HepG2 (cell line): Measurements from ENCODE around the gene AP1M2. TPM values are rescaled to one million over a fixed set of nuclear protein-coding genes. Genes with fewer than 3 reads are reported as not detected.

Experiments
- ATAC-seq: fragments of 200-7000 bp; cut with Tn5 transposase; 3 replicates; pipeline ENCODE4 v1.9.1; 2020; ENCODE audit warnings: mild to moderate bottlenecking, moderate library complexity
- BruUV-seq: library from RNA; stranded (reverse); fragments of 400-500 nt; replicated peaks from 2 replicates; lab custom pipeline; 2021; lab: Mats Ljungman, UMichigan
- CTCF ChIA-PET: fragments of 300-600 bp; formaldehyde crosslinking; extraction: SDS; loops from one replicate; lab custom pipeline; 2021; ENCODE audit warnings: low total read pairs, inconsistent platforms, low intra/inter-chr PET ratio; lab: Yijun Ruan, JAX
- POLR2A ChIA-PET: fragments of 350-600 bp; sonication (Branson Sonifier 250); formaldehyde crosslinking; loops from one replicate; lab custom pipeline; 2020; ENCODE audit warnings: antibody characterized with exemption, inconsistent platforms; lab: Yijun Ruan, JAX
- DNase-seq: peaks from one replicate; pipeline ENCODE4 v3.0.0-alpha.2; 2015; ENCODE audit warnings: low spot score
- FAIRE-seq: peaks from 3 replicates; lab custom pipeline; 2011; peaks lifted over from hg19 to GRCh38; lab: Jason Lieb, UNC
- H2AFZ ChIP-seq: one replicate; pipeline ENCODE4 v1.6.1; 2011; ENCODE audit warnings: low read length, inconsistent platforms
- H3K27ac ChIP-seq: fragments of 300-600 bp; 3 replicates; pipeline ENCODE4 v1.8.0; 2011; ENCODE audit warnings: mixed run types, mild to moderate bottlenecking, mixed read lengths, low read length, inconsistent platforms; ENCODE audit not compliant: insufficient read depth; ENCODE audit errors: extremely low read length
- H3K27me3 ChIP-seq, 2 experiments: fragments of 200-600 bp in 1 of 2; 2 replicates in 1 of 2; 3 replicates in 1 of 2; pipeline versions ENCODE4 v1.6.0 to v1.8.0; 2011; ENCODE audit warnings: low read length in 2 of 2, mild to moderate bottlenecking in 2 of 2, moderate library complexity in 2 of 2, inconsistent platforms in 1 of 2; ENCODE audit not compliant: insufficient read depth in 2 of 2, control insufficient read depth in 1 of 2
- H3K36me3 ChIP-seq, 2 experiments: fragments of 200-600 bp in 1 of 2; replicated peaks in 1 of 2; 2 replicates in 1 of 2; 3 replicates in 1 of 2; pipeline versions ENCODE4 v1.5.1 to v1.8.0; 2011; ENCODE audit warnings: low read length in 2 of 2, inconsistent platforms in 1 of 2; ENCODE audit not compliant: insufficient read depth in 2 of 2, control insufficient read depth in 1 of 2
- H3K4me1 ChIP-seq: 2 replicates; pipeline ENCODE4 v1.5.1; 2012; ENCODE audit warnings: low read length, inconsistent platforms; ENCODE audit not compliant: insufficient read depth
- H3K4me2 ChIP-seq: 2 replicates; pipeline ENCODE4 v1.6.0; 2011; ENCODE audit warnings: low read depth, low read length, inconsistent platforms
- H3K4me3 ChIP-seq, 3 experiments: fragments of 200-600 bp in 1 of 3; sonication (generic), shearing (Covaris generic) in 1 of 3; replicated peaks in 1 of 3; 2 replicates each; pipeline ENCODE4 v1.5.1; 2011 to 2016; ENCODE audit warnings: low read length in 3 of 3, inconsistent platforms in 2 of 3, low read depth in 2 of 3, mild to moderate bottlenecking in 2 of 3, control low read depth in 1 of 3, mixed read lengths in 1 of 3; ENCODE audit not compliant: insufficient read depth in 1 of 3
- H3K79me2 ChIP-seq: one replicate; pipeline ENCODE4 v1.6.1; 2011; ENCODE audit warnings: low read length, inconsistent platforms; ENCODE audit not compliant: insufficient read depth
- H3K9ac ChIP-seq: 2 replicates; pipeline ENCODE4 v1.6.0; 2011; ENCODE audit warnings: mild to moderate bottlenecking, low read depth, low read length, inconsistent platforms; ENCODE audit not compliant: insufficient read depth
- H3K9me3 ChIP-seq: 2 replicates; pipeline ENCODE4 v1.5.1; 2012; ENCODE audit warnings: mild to moderate bottlenecking, low read length
- H4K20me1 ChIP-seq: 2 replicates; pipeline ENCODE4 v1.6.0; 2011; ENCODE audit warnings: inconsistent platforms, mild to moderate bottlenecking, low read length, moderate library complexity; ENCODE audit not compliant: insufficient read depth
- ELF4 ChIP-seq: sonication (generic); formaldehyde crosslinking; IDR thresholded peaks from 2 replicates; pipeline ENCODE4 v1.5.0; 2020; ENCODE audit warnings: missing genetic modification reagents, mild to moderate bottlenecking, moderate library complexity, borderline replicate concordance
- FIP1L1 ChIP-seq: fragments of 200-400 bp; formaldehyde crosslinking; IDR thresholded peaks from 2 replicates; pipeline ENCODE4 v1.6.1; 2018; ENCODE audit warnings: low read depth, mild to moderate bottlenecking, low read length, moderate library complexity, borderline replicate concordance; ENCODE audit not compliant: insufficient read depth
- MTF1 ChIP-seq: sonication (generic); formaldehyde crosslinking; IDR thresholded peaks from 2 replicates; pipeline ENCODE4 v1.5.0; 2020; ENCODE audit warnings: missing genetic modification reagents
- NFE2 ChIP-seq: sonication (generic); formaldehyde crosslinking; IDR thresholded peaks from 2 replicates; pipeline ENCODE4 v1.4.0; 2020; ENCODE audit warnings: missing genetic modification reagents
- NFKB2 ChIP-seq: sonication (generic); formaldehyde crosslinking; IDR thresholded peaks from 2 replicates; pipeline ENCODE4 v1.4.0; 2020; ENCODE audit warnings: missing genetic modification reagents, borderline replicate concordance
- RCOR2 ChIP-seq: IDR thresholded peaks from 2 replicates; pipeline ENCODE4 v1.6.1; 2016; ENCODE audit warnings: missing biosample characterization, missing genetic modification reagents
- RFX5 ChIP-seq: IDR thresholded peaks from 2 replicates; pipeline ENCODE4 v1.6.1; 2011; ENCODE audit warnings: low read depth, low read length, improper control_type of control experiment
- SIX4 ChIP-seq: sonication (generic); formaldehyde crosslinking; IDR thresholded peaks from 2 replicates; pipeline ENCODE4 v1.4.0; 2020; ENCODE audit warnings: missing genetic modification reagents
- TCF12 ChIP-seq, 2 experiments: fragments of 450-650 bp in 1 of 2; sonication (generic) in 1 of 2; formaldehyde crosslinking in 1 of 2; IDR thresholded peaks; 2 replicates each; pipeline versions ENCODE4 v1.6.1 to v1.8.0; 2017 to 2022; ENCODE audit warnings: antibody characterized with exemption in 1 of 2, mild to moderate bottlenecking in 1 of 2, missing genetic modification reagents in 1 of 2, moderate library complexity in 1 of 2
- ZNF468 ChIP-seq: sonication (generic); formaldehyde crosslinking; IDR thresholded peaks from 2 replicates; pipeline ENCODE4 v1.8.0; 2022; ENCODE audit warnings: mild to moderate bottlenecking, moderate library complexity, missing genetic modification reagents
- ZNF572 ChIP-seq: sonication (generic); formaldehyde crosslinking; IDR thresholded peaks from 2 replicates; pipeline ENCODE4 v1.5.1; 2020; ENCODE audit warnings: mild to moderate bottlenecking, missing genetic modification reagents
- ZNF577 ChIP-seq: sonication (generic); formaldehyde crosslinking; IDR thresholded peaks from 2 replicates; pipeline ENCODE4 v1.4.0; 2020; ENCODE audit warnings: mild to moderate bottlenecking, low read depth, missing genetic modification reagents, borderline replicate concordance
- ZNF766 ChIP-seq: sonication (generic); formaldehyde crosslinking; IDR thresholded peaks from 2 replicates; pipeline ENCODE4 v1.5.0; 2020; ENCODE audit warnings: missing genetic modification reagents, borderline replicate concordance
- WGBS: methylation state at CpG from one replicate; pipeline ENCODE4 v1.1.6; 2017; ENCODE audit warnings: low lambda C conversion rate; 5-methylcytosine and 5-hydroxymethylcytosine counted together
- in situ Hi-C: cut with HindIII; loops from 2 replicates; pipeline ENCODE4 v1.10.0; 2017; ENCODE audit warnings: low pct_unique_long_range_greater_than_20kb; ENCODE audit not compliant: extremely low pct_ligation_motif_present
- intact Hi-C: fragments of 100-400 bp; cut with micrococcal nuclease; formaldehyde crosslinking; loops from one replicate; pipeline ENCODE4 v1.10.0; 2022; ENCODE audit not compliant: unreplicated experiment
- polyA plus RNA-seq, 8 experiments: library from polyadenylated mRNA; depleted of rRNA in 3 of 8; stranded (reverse) in 7 of 8; unstranded in 1 of 8; fragments of >200 nt; fragmentation: Illumina TruSeq in 4 of 8; extraction: Trizol in 4 of 8; gene quantifications; 2 replicates each; pipeline versions ENCODE4 v1.2.1 to v1.2.3, GENCODE V29; 2011 to 2016; ENCODE audit warnings: low read depth in 4 of 8, missing spikeins in 1 of 8, mixed read lengths in 1 of 8; ENCODE audit not compliant: insufficient read depth in 1 of 8
- total RNA-seq, 5 experiments: library from RNA; depleted of rRNA; stranded (reverse); fragments of >200 nt; fragmentation: Illumina TruSeq; extraction: Trizol; gene quantifications; 2 replicates each; pipeline ENCODE4 v1.2.3, GENCODE V29; 2016; ENCODE audit warnings: low read depth in 1 of 5
- TF ChIP-seq, protein P1 (sequence below): sonication (generic); formaldehyde crosslinking; IDR thresholded peaks from 2 replicates; pipeline ENCODE4 v1.9.0; 2022; ENCODE audit warnings: low read depth, missing genetic modification reagents
- TF ChIP-seq, protein P2 (sequence below): sonication (generic); formaldehyde crosslinking; IDR thresholded peaks from 2 replicates; pipeline ENCODE4 v1.8.0; 2022; ENCODE audit warnings: missing genetic modification reagents, low read depth, mild to moderate bottlenecking, borderline replicate concordance

The AP1M2 gene
- total and polyA plus RNA-seq, 2 of the 13 experiments (the other 11 are each of a cell fraction or from before 2014, with no cell fraction given): 6.3 to 76.8 TPM

DNA sequence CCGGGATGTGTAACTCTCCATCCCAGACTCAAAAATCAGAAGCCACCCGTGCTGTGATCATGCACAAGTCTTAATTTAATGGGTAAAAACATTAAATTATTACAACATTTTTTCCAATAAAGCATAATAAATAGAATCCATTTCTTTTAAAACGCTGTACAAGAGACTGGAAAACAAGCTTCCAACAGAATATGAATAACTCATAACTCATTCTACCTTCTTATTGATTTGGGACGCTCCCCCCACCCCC lies 20.8 kb downstream of the AP1M2 start:
- Histone ChIP-seq H3K4me2 (peak overlapping the region; percentile 84), H3K4me1 (peaks cover 41% of the 10 kb centered on the region), H3K79me2 (peaks cover 10% of the 10 kb centered on the region), H3K4me3 (peak overlapping the region; percentile 49 to 85 (median 55)), H2AFZ (no peak overlapping the region), H3K27me3 (no peaks in the 10 kb centered on the region), H4K20me1 (no peaks in the 10 kb centered on the region), H3K9ac (0 out of 2 replicates have a peak overlapping the region, but pooled peaks have one; percentile 42), H3K27ac (no peak overlapping the region), H3K36me3 (no peaks in the 10 kb centered on the region; a peak in 1 of 5 replicates), H3K9me3 (no peaks in the 10 kb centered on the region)
- no TSS peak for BruUV-seq
- ATAC-seq: no peak
- in situ Hi-C loops (no loop called here), intact Hi-C loops (no loop called here)
- CTCF ChIA-PET: no interaction called here
- TF ChIP-seq ELF4 (0 out of 2 replicates have a peak, but pooled peaks have one; percentile 7), ZNF572 (no peak)
- POLR2A ChIA-PET: interaction anchor here (1.0 to 1.6 kb wide), 2 partner anchors 10 kb away, joined by 3 to 4 read pairs; no protein-coding TSS in a partner anchor
- FAIRE-seq: no peak
- WGBS: 53% methylated on average over 4 of the region's 4 CpGs
- DNase-seq: no peak

DNA sequence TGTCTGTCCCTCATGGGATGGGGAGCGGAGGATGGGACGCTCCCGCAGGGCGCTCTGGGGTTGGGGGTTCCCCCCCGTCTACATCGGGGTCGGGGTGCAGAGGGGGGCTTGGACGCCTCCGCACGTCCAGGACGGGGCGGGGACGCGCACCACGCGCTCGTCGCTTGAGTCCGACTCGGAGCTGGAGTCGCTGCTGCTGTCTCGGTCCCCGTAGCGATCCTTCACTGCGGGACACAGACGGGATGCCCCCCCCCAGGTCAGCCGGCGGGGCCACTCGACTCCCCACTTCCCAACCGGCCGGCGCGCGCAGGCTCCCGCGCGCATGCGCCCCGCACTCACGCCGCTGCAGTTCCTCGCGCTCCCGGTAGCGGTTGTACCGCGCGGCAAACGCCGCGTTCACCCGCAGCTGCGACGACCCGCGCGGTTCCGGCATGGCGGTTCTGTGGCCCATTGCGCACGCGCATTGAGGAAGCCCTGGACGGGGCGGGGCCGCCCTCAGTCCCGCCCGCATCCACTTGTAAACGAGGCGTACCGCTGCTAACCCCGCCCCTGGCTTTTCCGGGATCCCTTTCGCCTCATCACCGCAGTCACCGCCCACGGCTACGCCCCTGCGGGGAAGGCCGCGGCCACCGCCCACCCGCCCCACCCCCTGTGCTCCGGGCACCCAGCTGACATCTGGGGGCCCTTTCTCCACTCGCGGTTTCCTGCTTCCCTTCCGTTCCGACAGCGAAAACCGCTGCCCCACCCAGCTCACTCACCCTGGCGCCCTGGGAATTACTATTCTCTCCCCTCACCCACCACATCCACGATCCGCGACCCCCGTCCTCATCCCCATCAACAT lies 21.3 kb downstream of the AP1M2 start, which contains the start of gene KRI1:
TSS of gene KRI1 (minus strand) at position 444 of the 841 bp plus-strand sequence. CDS start at position 433, 11 bp downstream.
- peaks cover 41% of the 10 kb centered on the region for H3K4me1 ChIP-seq
- H3K4me2 ChIP-seq: peak within 1 kb of the TSS; percentile 84
- H3K27ac ChIP-seq: peak within 1 kb of the TSS; percentile 80
- H3K9me3 ChIP-seq: no peaks in the 10 kb centered on the region
- H3K4me3 ChIP-seq: peak within 1 kb of the TSS; percentile 82 to 86 (median 85)
- in situ Hi-C loops: no loop called here
- BruUV-seq: TSS peak; percentile 54
- ChIA-PET POLR2A (interaction anchor here (1.0 to 1.6 kb wide), 2 partner anchors 9 to 11 kb away, joined by 3 to 4 read pairs; no protein-coding TSS in a partner anchor), CTCF (no interaction called here)
- no peaks in the 10 kb centered on the region for H3K27me3 ChIP-seq
- WGBS: 9% methylated on average over 13 of the region's 94 CpGs
- FAIRE-seq (peak; percentile 80), DNase-seq (peak; percentile 93), ATAC-seq (peak; percentile 67)
- H2AFZ ChIP-seq: no peak within 1 kb of the TSS
- peak within 1 kb of the TSS; percentile 91 for H3K9ac ChIP-seq
- no peaks in the 10 kb centered on the region for H4K20me1 ChIP-seq
- H3K79me2 ChIP-seq: peaks cover 10% of the 10 kb centered on the region
- intact Hi-C loops: no loop called here
- peaks cover 1 to 3% of the 10 kb centered on the region in 2 experiments; a peak in 1 of 5 replicates for H3K36me3 ChIP-seq
- TF ChIP-seq ZNF766 (CRISPR knock-in tag) (peak; percentile 96), TCF12 (IDR thresholded peaks at IDR 0.05) (no peak), TCF12 (CRISPR knock-in tag; IDR thresholded peaks at IDR 0.05) (no peak), RFX5 (no peak), NFKB2 (CRISPR knock-in tag) (peak; percentile 97), ZNF577 (CRISPR knock-in tag) (no peak), FIP1L1 (no peak), MTF1 (CRISPR knock-in tag) (no peak; the same call in 1 of the 2 replicates), NFE2 (CRISPR knock-in tag) (no peak), ZNF468 (CRISPR knock-in tag) (no peak), SIX4 (CRISPR knock-in tag) (peak; percentile 50; the same call in 1 of the 2 replicates), RCOR2 (CRISPR knock-in tag) (no peak)
- TF ChIP-seq, protein P1, sequence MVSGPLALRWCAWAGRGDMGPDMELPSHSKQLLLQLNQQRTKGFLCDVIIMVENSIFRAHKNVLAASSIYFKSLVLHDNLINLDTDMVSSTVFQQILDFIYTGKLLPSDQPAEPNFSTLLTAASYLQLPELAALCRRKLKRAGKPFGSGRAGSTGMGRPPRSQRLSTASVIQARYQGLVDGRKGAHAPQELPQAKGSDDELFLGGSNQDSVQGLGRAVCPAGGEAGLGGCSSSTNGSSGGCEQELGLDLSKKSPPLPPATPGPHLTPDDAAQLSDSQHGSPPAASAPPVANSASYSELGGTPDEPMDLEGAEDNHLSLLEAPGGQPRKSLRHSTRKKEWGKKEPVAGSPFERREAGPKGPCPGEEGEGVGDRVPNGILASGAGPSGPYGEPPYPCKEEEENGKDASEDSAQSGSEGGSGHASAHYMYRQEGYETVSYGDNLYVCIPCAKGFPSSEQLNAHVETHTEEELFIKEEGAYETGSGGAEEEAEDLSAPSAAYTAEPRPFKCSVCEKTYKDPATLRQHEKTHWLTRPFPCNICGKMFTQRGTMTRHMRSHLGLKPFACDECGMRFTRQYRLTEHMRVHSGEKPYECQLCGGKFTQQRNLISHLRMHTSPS (CRISPR knock-in tag): no peak
- TF ChIP-seq, protein P2, sequence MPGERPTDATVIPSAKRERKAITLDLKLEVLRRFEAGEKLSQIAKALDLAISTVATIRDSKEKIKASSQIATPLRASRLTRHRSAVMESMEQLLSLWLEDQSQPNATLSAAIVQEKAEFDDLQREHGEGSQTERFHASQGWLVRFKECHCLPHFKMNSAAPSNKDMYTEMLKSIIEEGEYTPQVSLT: no peak; the same call in 1 of the 2 replicates
